DMS153 treated with DMSO at 0.1 percent for 48 hours (cell line): ENCODE measurements around the gene CES1.
"Not testable (repeated sequence)": the region's sequence is repeated elsewhere in the genome, so short reads cannot be mapped to it uniquely, and the experiment has no call there.

Experiments
- DNase-seq: peaks from one replicate; lab custom pipeline; 2025; ENCODE audit not compliant: unreplicated experiment; lab: John Stamatoyannopoulos, UW

CES1 gene

GRCh38 chr16:55832425-55832772, 497 bp downstream of the CES1 start:
- DNase-seq, result no peak

- no peak for DNase-seq
Measured at GRCh38 chr16:55830658-55831294, 2.1 kb downstream of the CES1 start.

- DNase-seq, result not testable (repeated sequence)
Measured at GRCh38 chr16:55829232-55829631, 3.7 kb downstream of the CES1 start.

GRCh38 chr16:55828680-55829079, 4.2 kb downstream of the CES1 start:
- no peak for DNase-seq

- no peak for DNase-seq
Measured at GRCh38 chr16:55825115-55825728, 7.7 kb downstream of the CES1 start.

DNA sequence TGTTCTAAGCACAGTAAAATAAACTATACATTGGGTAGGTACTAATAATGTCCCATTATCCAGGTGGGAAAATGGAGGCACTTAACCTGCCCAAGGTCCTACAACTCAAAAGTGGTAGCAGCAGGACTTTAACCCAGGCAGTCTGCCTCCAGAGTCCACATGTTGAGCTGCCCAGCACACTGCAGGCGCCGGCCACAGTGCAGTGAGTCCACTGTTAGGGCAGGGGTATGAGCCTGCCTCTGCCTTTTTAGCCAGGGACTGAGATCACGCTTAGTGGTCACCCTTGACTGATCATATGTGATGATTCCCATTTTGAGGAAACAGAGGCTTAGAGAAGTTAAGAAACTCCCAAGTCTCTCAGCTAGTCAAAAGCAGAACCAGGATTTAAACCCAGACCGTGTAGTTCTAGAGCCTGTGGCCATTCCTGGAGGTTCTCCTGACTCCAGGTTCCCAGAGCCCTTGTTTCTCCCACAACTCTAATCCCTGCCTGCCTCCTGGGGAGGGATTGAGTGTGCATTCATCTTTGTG, 8.4 kb downstream of the CES1 start:
- DNase-seq, result no peak

DNA sequence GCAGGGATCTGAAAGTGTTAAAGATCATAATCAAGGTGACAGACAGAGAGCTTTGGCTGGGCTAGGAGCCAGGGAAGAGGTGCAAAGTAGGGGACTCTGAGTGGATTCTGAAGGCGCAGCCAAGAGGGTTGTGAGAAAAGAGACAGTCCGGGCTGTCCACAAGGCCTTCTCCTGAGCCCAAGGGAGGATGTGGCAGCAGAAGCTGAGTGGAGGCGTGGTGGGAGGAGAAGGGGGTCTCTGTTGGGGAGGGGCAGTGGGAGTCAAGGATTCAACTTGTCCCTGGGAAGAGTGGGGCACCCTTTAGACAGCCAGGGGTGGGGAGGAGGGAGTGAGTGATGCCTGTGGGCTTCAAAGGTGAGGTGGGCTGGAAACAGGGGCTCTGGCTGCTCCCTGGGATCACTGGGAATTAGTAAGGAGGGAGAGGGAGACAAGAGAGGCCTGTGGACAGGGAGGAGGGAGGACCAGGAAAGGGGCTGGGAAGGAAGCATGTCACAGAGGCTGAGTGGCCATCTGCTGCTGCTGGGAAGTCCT, 10.6 kb downstream of the CES1 start:
- DNase-seq, result no peak

- DNase-seq, result no peak
Measured at GRCh38 chr16:55821210-55821609, 11.7 kb downstream of the CES1 start.

GRCh38 chr16:55820615-55821014, 12.3 kb downstream of the CES1 start:
- no peak for DNase-seq

- DNase-seq, result no peak
Measured at GRCh38 chr16:55817236-55817912, 15.5 kb downstream of the CES1 start.

DNA sequence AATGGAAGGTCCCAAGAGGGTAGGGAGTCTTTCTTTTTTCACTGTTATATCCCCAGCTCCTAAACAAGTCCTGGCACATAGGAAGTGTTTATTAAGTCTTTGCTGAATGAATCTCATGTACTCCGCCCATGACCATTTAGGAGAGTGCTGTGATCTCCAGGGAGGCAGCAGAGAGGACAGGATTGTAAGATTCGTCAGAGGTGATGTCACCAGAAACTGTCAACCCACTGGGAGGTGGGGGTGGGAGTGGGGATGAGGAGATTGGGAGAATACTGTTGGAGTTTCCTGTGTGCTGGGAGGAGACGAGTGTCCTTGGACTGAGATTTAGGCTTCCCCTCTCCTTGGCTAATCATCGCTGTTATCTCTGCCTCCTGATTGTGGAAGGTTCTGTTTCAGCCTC, 16.7 kb downstream of the CES1 start:
- DNase-seq, result not testable (repeated sequence)

DNA sequence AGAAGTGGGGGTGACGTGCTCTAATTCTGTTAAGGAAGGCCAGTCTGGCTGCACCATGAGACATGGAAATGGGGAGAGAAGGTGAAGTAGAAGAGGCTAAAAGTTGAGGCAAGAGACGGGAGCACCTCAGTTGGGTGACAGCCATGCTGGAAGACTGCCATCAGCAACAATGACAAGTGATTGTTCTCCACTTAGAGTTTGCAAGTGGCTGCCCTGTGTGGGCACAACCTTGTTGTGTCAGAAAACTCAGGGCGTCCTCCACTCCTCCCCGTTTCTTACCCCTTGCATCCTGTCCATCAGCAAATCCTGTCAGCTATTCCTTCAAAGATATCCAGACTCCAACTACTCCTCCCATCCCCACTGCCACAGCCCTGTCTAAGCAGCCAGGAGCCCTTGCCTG, 17.6 kb downstream of the CES1 start:
- DNase-seq, result no peak

GRCh38 chr16:55814174-55814573, 18.7 kb downstream of the CES1 start:
- DNase-seq, result not testable (repeated sequence)

DNA sequence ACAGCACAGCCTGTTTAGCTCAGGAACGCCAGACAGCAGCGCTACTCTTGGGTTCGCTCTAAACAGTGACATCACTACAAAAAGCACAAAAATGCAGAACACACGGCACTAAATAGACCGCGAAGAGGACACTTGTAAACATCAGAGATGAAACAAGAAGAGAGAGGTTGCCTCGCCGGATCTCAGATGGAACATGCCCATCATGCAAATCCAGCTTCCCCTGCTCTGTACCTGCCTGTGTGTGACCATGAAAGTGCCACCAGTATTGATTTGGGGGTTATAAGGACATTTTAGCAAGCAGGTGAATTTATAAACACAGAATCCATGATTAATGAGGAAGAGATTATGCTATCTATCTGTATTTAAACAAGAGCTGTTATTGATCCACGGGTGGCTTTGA, 19.2 kb downstream of the CES1 start:
- DNase-seq, result not testable (repeated sequence)

DNA sequence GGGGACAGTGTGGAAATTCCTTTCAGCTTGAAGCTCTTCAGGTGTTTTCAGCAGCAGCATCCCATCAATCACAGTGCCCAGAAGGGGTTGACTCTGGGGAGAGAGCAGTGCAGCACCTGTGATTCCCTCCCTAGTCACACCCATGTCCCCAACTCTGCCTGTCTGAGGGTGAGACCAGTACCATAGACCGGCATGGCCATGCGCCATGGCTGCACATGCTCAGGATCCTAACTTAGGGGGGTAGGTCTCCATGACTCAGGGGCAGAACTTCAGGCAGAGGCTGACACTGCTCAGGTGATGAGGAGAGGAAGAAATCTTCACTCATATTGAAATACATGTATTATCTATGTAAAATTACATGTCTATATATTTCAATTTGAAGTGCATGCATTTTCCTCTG, 19.9 kb downstream of the CES1 start:
- DNase-seq, result no peak

- DNase-seq, result no peak
Measured at GRCh38 chr16:55811811-55812210, 21.1 kb downstream of the CES1 start.

GRCh38 chr16:55810451-55810961, 22.4 kb downstream of the CES1 start:
- no peak for DNase-seq

GRCh38 chr16:55809851-55810250, 23.0 kb downstream of the CES1 start:
- no peak for DNase-seq

DNA sequence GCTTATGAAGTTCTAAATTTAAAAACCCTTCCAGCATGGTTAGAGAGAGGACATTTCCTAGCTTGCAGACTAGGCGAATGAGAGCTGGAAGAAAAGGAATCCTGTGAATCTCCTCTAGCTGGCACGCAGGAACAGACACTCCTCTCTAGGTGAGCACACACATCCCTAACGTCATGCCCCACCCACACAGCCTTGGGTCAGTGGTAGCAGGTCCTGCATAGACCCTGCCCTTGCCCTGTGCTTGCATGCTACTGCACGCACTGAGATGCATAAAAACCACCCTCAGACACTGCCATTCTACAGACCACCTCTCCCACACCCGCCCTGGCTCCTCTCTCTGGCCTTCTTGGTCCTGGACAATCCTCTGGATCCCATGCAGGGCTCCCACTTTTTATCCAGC, 23.5 kb downstream of the CES1 start:
- DNase-seq, result no peak

DNA sequence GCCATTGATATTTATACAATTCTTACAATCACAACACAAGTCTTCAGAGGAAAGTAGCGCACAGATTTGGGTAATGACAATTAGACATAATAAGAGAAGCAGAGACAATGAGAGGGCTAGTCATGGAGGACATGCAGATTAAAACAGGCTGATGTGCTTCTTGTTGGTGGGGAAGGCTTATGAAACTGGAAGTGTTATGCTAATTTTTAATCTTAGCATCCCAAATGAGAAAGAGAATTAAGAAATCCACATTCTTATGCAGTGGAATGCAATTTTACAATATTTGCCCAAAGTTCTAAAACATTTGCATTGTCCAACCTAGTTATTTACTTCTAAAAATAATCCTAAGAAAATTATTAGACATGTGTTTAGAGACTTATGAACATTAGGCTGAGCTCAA, 24.6 kb downstream of the CES1 start:
- DNase-seq, result not testable (repeated sequence)

DNA sequence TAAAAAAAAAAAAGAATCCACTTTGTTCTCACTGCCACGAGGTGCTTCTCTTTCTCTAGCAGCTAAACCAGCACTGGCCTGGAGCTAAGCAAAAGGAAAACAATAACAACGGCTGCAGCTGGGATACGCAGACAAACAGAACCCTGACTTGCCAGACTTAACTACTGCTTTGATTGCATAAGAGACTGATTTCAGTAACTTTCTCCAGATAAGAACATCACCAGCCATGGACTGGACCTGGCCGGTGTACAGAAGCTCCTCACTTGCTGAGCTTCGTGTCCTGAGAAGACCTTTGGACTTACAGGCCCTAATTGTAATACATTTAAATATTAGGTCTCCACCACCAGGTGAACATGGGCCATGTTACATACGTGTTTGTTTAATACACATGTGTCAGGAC, 27.8 kb downstream of the CES1 start:
- not testable (repeated sequence) for DNase-seq

GRCh38 chr16:55803681-55804080, 29.2 kb downstream of the CES1 start:
- DNase-seq, result not testable (repeated sequence)
